HG03521 (cell line): ENCODE measurements around the gene UNC93B1.
A peak's percentile ranks its signal among the peaks of the same experiment; 100 is the strongest.

Experiments used
- ATAC-seq: cut with Tn5 transposase; IDR thresholded peaks from one replicate; pipeline ENCODE4 v1.9.1; 2021; ENCODE audit warnings: mild to moderate bottlenecking, moderate library complexity; ENCODE audit not compliant: unreplicated experiment

UNC93B1 gene

DNA sequence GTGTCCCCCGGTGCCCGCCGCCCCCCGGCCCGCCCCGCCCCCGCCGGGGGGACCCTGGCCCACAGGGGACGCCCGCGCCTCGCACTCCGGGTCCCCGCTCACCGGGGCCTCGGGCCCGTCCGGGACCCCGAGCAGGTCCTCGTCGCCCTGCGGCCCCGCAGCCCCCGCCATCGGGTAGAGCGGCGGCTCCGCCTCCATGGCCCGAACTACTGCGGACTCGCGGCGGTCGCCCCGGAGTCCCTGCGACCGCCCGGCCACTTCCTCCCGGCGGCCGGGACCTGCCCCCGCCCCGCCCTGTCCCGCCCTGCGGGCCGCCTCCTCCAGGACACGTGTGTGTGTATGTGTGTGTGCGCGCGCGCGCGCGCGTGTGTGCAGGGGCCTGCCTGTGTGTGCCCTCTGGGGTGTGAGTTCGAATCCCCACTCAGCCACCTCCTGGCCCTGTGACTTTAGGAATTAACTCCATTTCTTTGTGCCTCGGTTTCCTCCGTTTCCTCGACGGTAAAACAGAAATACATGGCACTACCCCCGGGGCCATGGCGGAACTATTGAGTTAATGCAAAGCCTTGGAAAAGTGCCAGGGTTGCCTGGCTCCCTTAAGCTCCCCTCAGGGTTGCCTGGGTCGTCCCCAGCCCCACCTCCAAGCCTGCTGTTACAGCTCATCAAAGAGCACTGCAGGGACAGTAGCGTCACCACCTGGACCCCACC is at the start of gene UNC93B1:
Gene UNC93B1 (minus strand): TSS at position 252 of the 705 bp plus-strand sequence. CDS start 54 bp downstream, at position 198.
- ATAC-seq = peak; percentile 57

GRCh38 chr11:68053117-68053516 is 49.2 kb upstream of the UNC93B1 start:
- no peak for ATAC-seq

GRCh38 chr11:68052137-68052873 is 48.4 kb upstream of the UNC93B1 start:
- ATAC-seq = no peak

DNA sequence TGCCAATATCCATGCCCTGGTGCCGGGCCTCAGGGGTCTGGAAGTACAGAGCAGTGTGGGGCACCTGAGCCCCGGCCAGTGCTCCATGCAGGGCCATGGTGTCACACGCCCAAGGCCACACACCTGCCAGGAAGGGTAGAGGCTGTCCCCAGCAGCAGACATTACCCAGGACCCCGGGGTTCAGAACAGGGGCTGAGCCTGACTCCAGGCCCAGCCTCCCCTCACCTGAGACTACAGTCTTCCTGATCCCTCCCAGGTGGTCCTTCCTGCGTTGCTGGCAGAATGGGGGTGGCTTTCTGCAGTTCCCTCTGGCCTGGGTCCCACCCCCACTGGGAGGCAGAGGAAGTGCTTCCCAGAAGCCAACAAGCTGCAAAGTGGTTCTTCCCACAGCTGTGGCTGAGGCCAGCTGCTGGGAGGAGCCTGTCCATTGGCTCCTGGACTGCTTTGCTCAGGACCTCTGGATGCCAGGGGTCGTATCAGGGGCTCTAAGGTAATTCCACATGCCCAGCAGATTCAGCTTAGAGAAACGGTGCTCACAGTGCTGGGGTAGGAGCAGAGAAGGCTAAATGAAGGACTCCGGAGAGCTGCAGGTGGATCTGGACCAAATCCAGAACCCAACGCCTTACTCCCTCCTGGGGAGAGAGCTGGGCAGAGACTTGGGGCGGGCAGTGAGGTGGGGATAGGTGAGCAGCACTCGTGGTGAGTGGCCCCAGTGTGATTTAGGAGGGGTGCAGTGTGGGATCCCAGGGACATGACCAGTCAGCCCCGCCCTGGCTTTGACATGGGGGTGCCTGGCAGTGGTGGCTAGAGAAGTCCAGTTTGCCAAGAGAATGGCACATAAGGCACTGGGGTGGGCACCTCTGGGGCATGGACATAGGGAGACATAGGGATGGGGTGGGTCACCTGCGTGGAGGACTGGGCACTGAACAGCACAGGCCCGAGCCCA is 47.6 kb upstream of the UNC93B1 start:
- no peak for ATAC-seq

- no peak for ATAC-seq
Measured at GRCh38 chr11:68050371-68050841, 46.5 kb upstream of the UNC93B1 start.

DNA sequence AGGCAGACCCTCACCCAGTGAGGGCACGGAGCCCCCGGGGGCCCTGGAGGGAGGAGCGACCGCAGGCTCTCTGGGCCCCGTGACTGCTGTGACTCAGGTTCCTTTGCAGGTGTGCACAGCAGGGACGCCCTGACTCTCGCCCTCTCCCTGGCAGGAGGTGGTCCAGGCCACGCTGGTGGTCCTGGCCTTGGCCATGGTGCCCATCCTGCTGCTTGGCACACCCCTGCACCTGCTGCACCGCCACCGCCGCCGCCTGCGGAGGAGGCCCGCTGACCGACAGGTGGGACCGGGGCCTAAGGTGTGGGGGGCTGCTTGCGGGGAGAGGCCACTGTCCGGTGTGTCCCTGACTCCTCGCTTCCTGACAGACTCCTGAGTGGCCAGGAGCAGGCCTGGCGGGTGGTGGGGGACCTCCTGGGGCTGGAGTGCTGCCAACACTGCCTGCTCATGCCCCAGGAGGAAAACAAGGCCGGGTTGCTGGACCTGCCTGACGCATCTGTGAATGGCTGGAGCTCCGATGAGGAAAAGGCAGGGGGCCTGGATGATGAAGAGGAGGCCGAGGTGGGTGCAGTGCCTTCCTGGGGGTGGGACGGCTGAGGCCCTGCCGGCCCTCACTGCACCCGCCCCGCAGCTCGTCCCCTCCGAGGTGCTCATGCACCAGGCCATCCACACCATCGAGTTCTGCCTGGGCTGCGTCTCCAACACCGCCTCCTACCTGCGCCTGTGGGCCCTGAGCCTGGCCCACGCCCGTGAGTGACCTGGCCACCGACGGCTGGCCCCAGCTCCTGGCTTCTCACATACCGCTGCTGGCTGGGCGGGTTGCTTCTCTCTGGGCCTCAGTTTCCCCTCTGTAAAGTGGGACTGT is 45.8 kb upstream of the UNC93B1 start:
- no peak for ATAC-seq

GRCh38 chr11:68048681-68049508 is 45.0 kb upstream of the UNC93B1 start:
- no peak for ATAC-seq

DNA sequence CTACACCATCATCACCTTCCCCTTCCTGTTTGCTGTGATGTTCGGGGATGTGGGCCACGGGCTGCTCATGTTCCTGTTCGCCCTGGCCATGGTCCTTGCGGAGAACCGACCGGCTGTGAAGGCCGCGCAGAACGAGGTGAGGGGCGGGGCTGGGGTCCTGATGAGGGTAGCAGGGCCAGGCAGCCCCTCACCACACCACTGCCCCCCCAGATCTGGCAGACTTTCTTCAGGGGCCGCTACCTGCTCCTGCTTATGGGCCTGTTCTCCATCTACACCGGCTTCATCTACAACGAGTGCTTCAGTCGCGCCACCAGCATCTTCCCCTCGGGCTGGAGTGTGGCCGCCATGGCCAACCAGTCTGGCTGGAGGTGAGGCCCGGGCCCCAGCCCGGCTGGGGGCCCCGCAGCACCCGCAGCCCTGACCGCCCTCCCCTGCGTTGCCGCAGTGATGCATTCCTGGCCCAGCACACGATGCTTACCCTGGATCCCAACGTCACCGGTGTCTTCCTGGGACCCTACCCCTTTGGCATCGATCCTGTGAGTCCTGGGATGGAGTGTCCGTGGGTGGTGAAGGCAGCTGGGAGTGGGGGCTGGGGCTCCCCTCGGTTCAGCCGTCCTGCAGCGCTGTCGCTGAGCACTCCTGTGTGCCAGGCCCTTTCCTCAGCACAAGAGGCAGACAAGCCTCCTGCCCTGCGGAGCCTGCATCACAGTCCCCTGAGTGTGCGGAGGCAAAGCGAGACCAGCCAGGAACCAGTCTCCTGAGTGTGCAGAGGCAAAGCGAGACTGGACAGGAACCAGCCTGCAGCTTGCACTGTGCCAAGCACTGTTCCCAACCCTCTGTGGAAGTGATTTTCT is 43.8 kb upstream of the UNC93B1 start:
- ATAC-seq = no peak

- no peak for ATAC-seq
Measured at GRCh38 chr11:68044898-68045351, 41.0 kb upstream of the UNC93B1 start.

GRCh38 chr11:68044145-68044813 is 40.4 kb upstream of the UNC93B1 start:
- no peak for ATAC-seq

- no peak for ATAC-seq
Measured at GRCh38 chr11:68043349-68044144, 39.6 kb upstream of the UNC93B1 start.

- no peak for ATAC-seq
Measured at GRCh38 chr11:68043029-68043348, 39.1 kb upstream of the UNC93B1 start.

DNA sequence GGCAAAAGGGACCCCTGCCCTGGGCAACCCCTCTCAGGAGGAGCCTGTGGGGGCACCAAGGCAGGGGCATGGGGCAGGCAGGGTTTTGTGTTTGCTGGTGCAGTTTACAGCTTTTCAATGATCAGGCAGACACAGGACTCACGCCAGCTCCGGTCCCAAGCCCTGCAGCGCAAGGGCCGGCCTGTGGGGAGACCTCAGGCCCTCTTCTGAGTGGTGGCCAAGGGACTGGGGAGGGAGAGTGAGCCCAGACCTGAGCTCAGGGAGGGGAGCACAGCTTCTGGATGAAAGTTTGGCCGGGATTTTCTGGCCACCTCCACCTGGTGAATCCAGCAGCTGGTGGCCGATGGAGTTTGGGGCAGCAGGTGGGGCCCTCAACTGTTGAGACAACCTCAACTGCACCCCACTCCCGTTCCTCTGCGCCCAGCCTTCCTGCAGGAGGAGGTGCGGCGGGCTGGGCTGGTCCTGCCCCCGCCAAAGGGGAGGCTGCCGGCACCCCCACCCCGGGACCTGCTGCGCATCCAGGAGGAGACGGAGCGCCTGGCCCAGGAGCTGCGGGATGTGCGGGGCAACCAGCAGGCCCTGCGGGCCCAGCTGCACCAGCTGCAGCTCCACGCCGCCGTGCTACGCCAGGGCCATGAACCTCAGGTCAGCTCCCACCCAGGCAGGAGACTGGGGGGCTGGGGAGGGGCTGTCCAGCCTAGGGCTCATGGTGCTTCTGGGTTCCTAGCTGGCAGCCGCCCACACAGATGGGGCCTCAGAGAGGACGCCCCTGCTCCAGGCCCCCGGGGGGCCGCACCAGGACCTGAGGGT is 38.5 kb upstream of the UNC93B1 start:
- ATAC-seq = no peak

DNA sequence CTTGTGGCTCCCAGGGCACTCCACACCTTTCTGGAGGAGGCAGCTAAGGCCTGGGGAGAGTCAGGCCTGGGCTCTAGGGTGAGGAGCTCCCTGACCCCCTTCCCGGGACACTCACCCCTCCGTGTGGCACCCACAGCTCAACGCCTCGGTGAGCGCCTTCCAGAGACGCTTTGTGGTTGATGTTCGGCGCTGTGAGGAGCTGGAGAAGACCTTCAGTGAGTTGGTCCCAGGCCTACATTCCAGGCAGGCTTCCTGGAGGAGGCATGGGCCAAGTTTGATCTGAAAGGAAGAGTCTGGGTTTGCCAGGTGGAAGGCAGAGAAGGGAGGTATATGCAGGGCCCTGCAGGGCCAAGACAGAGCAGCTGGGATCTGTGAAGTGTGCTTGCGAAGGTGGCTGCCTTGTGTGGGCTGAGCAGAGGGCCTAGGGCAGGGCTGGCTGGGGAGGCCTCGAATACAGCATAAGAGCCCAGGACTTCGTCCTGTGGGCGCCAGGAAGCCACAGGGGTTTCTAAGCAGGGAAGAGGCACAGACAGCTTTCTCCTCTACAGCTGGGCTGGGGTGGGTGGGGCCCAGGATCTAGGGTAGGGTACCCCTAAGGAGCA is 37.8 kb upstream of the UNC93B1 start:
- no peak for ATAC-seq

GRCh38 chr11:68040957-68041591 is 37.2 kb upstream of the UNC93B1 start:
- ATAC-seq = no peak
